WTC11 (cell line): ENCODE results near the gene LZTS2. TPM values are rescaled to one million over a fixed set of nuclear protein-coding genes. Genes with fewer than 3 reads are reported as not detected.
"Not testable (repeated sequence)": the region's sequence is repeated elsewhere in the genome, so short reads cannot be mapped to it uniquely, and the experiment has no call there.

ENCODE experiments used
- ATAC-seq: fragments of 200-7000 bp; cut with Tn5 transposase; 2 replicates; pipeline ENCODE4 v1.10.0; 2021; ENCODE audit warnings: mild to moderate bottlenecking, moderate library complexity
- CTCF ChIA-PET: fragments of 300-600 bp; sonication (Branson Sonifier 250); formaldehyde crosslinking; loops from one replicate; lab custom pipeline; 2021; ENCODE audit warnings: antibody characterized with exemption; lab: Charles Lee
- POLR2A ChIA-PET: fragments of 350-600 bp; sonication (Branson Sonifier 250); formaldehyde crosslinking; loops from one replicate; lab custom pipeline; 2021; ENCODE audit warnings: antibody characterized with exemption; lab: Charles Lee
- DNase-seq: peaks from one replicate; pipeline ENCODE4 v3.0.0; 2021; ENCODE audit warnings: low spot score
- H3K27ac Mint-ChIP-seq: 2 replicates; pipeline ENCODE4 v1.8.0; 2021; ENCODE audit warnings: mixed read lengths
- H3K27me3 Mint-ChIP-seq: 2 replicates; pipeline ENCODE4 v1.8.0; 2021; ENCODE audit warnings: low read depth, mild to moderate bottlenecking, moderate library complexity, mixed read lengths
- H3K36me3 Mint-ChIP-seq: 2 replicates; pipeline ENCODE4 v1.8.0; 2021; ENCODE audit warnings: mixed read lengths
- H3K4me1 Mint-ChIP-seq: 2 replicates; pipeline ENCODE4 v1.8.0; 2022; ENCODE audit warnings: mixed read lengths
- H3K4me3 Mint-ChIP-seq: 2 replicates; pipeline ENCODE4 v1.8.0; 2021; ENCODE audit warnings: mild to moderate bottlenecking, moderate library complexity, mixed read lengths
- H3K9me3 Mint-ChIP-seq: 2 replicates; pipeline ENCODE4 v1.8.0; 2021; ENCODE audit warnings: mixed read lengths
- ESRRA ChIP-seq: sonication (generic); formaldehyde crosslinking; IDR thresholded peaks from 2 replicates; pipeline ENCODE4 v1.8.1; 2022; ENCODE audit warnings: mild to moderate bottlenecking, missing genetic modification reagents, borderline replicate concordance
- FOXK1 ChIP-seq: sonication (generic); formaldehyde crosslinking; IDR thresholded peaks from 2 replicates; pipeline ENCODE4 v1.8.0; 2022; ENCODE audit warnings: mild to moderate bottlenecking, moderate library complexity, missing genetic modification reagents
- MLX ChIP-seq: sonication (generic); formaldehyde crosslinking; IDR thresholded peaks from 2 replicates; pipeline ENCODE4 v1.8.1; 2023; ENCODE audit warnings: mild to moderate bottlenecking, missing genetic modification reagents, moderate library complexity
- SMAD4 ChIP-seq: sonication (generic); formaldehyde crosslinking; IDR thresholded peaks from 2 replicates; pipeline ENCODE4 v1.8.0; 2022; ENCODE audit warnings: mild to moderate bottlenecking, missing genetic modification reagents
- SOX15 ChIP-seq: fragments of 250-450 bp; sonication (Bioruptor Pico); IDR thresholded peaks from 2 replicates; pipeline ENCODE4 v1.9.0; 2021; ENCODE audit warnings: mild to moderate bottlenecking
- SP1 ChIP-seq: sonication (generic); formaldehyde crosslinking; conservative IDR thresholded peaks from 2 replicates; pipeline ENCODE4 v1.8.1; 2022; ENCODE audit warnings: missing genetic modification reagents
- ZNF317 ChIP-seq: sonication (generic); formaldehyde crosslinking; IDR thresholded peaks from 2 replicates; pipeline ENCODE4 v1.8.1; 2023; ENCODE audit warnings: low read depth, mild to moderate bottlenecking, moderate library complexity, missing genetic modification reagents, borderline replicate concordance
- total RNA-seq: library from RNA; stranded (reverse); gene quantifications from 3 replicates; pipeline ENCODE4 v1.2.3, GENCODE V29; 2021
- TF ChIP-seq, protein P1 (sequence below): sonication (generic); formaldehyde crosslinking; IDR thresholded peaks from 2 replicates; pipeline ENCODE4 v1.8.0; 2022; ENCODE audit warnings: mild to moderate bottlenecking, missing genetic modification reagents
- TF ChIP-seq, protein P2 (sequence below): sonication (generic); formaldehyde crosslinking; IDR thresholded peaks from 2 replicates; pipeline ENCODE4 v1.8.1; 2023; ENCODE audit warnings: mild to moderate bottlenecking, missing genetic modification reagents
- TF ChIP-seq, protein P3 (sequence below): sonication (generic); formaldehyde crosslinking; IDR thresholded peaks from 2 replicates; pipeline ENCODE4 v1.8.0; 2023; ENCODE audit warnings: missing genetic modification reagents
- TF ChIP-seq, protein P4 (sequence below): fragments of 250-450 bp; sonication (Bioruptor Pico); IDR thresholded peaks from 2 replicates; pipeline ENCODE4 v2.1.2; 2022; ENCODE audit warnings: mild to moderate bottlenecking, moderate library complexity
- TF ChIP-seq, protein P5 (sequence below): sonication (generic); formaldehyde crosslinking; IDR thresholded peaks from 2 replicates; pipeline ENCODE4 v1.8.0; 2022; ENCODE audit warnings: mild to moderate bottlenecking, missing genetic modification reagents
- TF ChIP-seq, protein P6 (sequence below): sonication (generic); formaldehyde crosslinking; IDR thresholded peaks from 2 replicates; pipeline ENCODE4 v1.8.1; 2023; ENCODE audit warnings: mild to moderate bottlenecking, missing genetic modification reagents, borderline replicate concordance

The LZTS2 gene
- total RNA-seq, 1 experiment from 2014 or later, result 84.6 TPM

- ATAC-seq, result no peak
- Mint-ChIP-seq H3K4me1 (peaks cover 31% of the 10 kb centered on the region), H3K27ac (no peak overlapping the region), H3K36me3 (no peaks in the 10 kb centered on the region), H3K4me3 (no peak overlapping the region), H3K9me3 (no peaks in the 10 kb centered on the region), H3K27me3 (no peaks in the 10 kb centered on the region; the same call in 1 of the 2 replicates)
- DNase-seq, result no peak
- ChIA-PET POLR2A (no interaction called here), CTCF (interaction anchor here (0.6 kb wide), 1 partner anchor 46 kb away, joined by 3 read pairs; no protein-coding TSS in a partner anchor)
- TF ChIP-seq ESRRA (CRISPR knock-in tag), result no peak
Observed at GRCh38 chr10:100972904-100973535, 26.6 kb upstream of the LZTS2 start.

- DNase-seq, H3K4me3 Mint-ChIP-seq, H3K27me3 Mint-ChIP-seq, ATAC-seq, H3K36me3 Mint-ChIP-seq, H3K9me3 Mint-ChIP-seq, H3K27ac Mint-ChIP-seq, POLR2A ChIA-PET: not testable (repeated sequence)
- CTCF ChIA-PET, result interaction anchor here (1.5 kb wide), 1 partner anchor 36 kb away, joined by 5 read pairs; no protein-coding TSS in a partner anchor
- peaks cover 24% of the 10 kb centered on the region for H3K4me1 Mint-ChIP-seq
Observed at GRCh38 chr10:100975397-100975796, 24.2 kb upstream of the LZTS2 start.

- H3K9me3 Mint-ChIP-seq, result no peaks in the 10 kb centered on the region
- TF ChIP-seq, protein P1, sequence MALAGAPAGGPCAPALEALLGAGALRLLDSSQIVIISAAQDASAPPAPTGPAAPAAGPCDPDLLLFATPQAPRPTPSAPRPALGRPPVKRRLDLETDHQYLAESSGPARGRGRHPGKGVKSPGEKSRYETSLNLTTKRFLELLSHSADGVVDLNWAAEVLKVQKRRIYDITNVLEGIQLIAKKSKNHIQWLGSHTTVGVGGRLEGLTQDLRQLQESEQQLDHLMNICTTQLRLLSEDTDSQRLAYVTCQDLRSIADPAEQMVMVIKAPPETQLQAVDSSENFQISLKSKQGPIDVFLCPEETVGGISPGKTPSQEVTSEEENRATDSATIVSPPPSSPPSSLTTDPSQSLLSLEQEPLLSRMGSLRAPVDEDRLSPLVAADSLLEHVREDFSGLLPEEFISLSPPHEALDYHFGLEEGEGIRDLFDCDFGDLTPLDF (CRISPR knock-in tag), result no peak
- TF ChIP-seq MLX (CRISPR knock-in tag) (no peak), FOXK1 (CRISPR knock-in tag) (no peak)
- TF ChIP-seq, protein P2, sequence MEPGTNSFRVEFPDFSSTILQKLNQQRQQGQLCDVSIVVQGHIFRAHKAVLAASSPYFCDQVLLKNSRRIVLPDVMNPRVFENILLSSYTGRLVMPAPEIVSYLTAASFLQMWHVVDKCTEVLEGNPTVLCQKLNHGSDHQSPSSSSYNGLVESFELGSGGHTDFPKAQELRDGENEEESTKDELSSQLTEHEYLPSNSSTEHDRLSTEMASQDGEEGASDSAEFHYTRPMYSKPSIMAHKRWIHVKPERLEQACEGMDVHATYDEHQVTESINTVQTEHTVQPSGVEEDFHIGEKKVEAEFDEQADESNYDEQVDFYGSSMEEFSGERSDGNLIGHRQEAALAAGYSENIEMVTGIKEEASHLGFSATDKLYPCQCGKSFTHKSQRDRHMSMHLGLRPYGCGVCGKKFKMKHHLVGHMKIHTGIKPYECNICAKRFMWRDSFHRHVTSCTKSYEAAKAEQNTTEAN (CRISPR knock-in tag), result no peak
- TF ChIP-seq, protein P3, sequence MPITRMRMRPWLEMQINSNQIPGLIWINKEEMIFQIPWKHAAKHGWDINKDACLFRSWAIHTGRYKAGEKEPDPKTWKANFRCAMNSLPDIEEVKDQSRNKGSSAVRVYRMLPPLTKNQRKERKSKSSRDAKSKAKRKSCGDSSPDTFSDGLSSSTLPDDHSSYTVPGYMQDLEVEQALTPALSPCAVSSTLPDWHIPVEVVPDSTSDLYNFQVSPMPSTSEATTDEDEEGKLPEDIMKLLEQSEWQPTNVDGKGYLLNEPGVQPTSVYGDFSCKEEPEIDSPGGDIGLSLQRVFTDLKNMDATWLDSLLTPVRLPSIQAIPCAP (CRISPR knock-in tag), result no peak
- TF ChIP-seq, protein P4, sequence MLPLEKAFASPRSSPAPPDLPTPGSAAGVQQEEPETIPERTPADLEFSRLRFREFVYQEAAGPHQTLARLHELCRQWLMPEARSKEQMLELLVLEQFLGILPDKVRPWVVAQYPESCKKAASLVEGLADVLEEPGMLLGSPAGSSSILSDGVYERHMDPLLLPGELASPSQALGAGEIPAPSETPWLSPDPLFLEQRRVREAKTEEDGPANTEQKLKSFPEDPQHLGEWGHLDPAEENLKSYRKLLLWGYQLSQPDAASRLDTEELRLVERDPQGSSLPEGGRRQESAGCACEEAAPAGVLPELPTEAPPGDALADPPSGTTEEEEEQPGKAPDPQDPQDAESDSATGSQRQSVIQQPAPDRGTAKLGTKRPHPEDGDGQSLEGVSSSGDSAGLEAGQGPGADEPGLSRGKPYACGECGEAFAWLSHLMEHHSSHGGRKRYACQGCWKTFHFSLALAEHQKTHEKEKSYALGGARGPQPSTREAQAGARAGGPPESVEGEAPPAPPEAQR, result no peak
- TF ChIP-seq, protein P5, sequence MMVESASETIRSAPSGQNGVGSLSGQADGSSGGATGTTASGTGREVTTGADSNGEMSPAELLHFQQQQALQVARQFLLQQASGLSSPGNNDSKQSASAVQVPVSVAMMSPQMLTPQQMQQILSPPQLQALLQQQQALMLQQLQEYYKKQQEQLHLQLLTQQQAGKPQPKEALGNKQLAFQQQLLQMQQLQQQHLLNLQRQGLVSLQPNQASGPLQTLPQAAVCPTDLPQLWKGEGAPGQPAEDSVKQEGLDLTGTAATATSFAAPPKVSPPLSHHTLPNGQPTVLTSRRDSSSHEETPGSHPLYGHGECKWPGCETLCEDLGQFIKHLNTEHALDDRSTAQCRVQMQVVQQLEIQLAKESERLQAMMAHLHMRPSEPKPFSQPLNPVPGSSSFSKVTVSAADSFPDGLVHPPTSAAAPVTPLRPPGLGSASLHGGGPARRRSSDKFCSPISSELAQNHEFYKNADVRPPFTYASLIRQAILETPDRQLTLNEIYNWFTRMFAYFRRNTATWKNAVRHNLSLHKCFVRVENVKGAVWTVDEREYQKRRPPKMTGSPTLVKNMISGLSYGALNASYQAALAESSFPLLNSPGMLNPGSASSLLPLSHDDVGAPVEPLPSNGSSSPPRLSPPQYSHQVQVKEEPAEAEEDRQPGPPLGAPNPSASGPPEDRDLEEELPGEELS (CRISPR knock-in tag), result no peak
- CTCF ChIA-PET, result interaction anchor here (0.6 kb wide), 1 partner anchor 1117 kb away, joined by 3 read pairs; no protein-coding TSS in a partner anchor
- POLR2A ChIA-PET, result no interaction called here
- 0 out of 2 replicates have a peak, but pooled peaks cover 3% of the 10 kb centered on the region for H3K36me3 Mint-ChIP-seq
- no peak overlapping the region for H3K4me3 Mint-ChIP-seq
- H3K27ac Mint-ChIP-seq, result no peak overlapping the region
- no peak for DNase-seq
- no peak for ATAC-seq
- H3K27me3 Mint-ChIP-seq, result no peaks in the 10 kb centered on the region; the same call in 1 of the 2 replicates
- H3K4me1 Mint-ChIP-seq, result peaks cover 9% of the 10 kb centered on the region
Observed at GRCh38 chr10:100976906-100977305, 22.7 kb upstream of the LZTS2 start.

GRCh38 chr10:100977436-100977835 is 22.2 kb upstream of the LZTS2 start:
- H3K27ac Mint-ChIP-seq, result no peak overlapping the region
- no peaks in the 10 kb centered on the region for H3K9me3 Mint-ChIP-seq
- H3K4me1 Mint-ChIP-seq, result peaks cover 4% of the 10 kb centered on the region
- POLR2A ChIA-PET, result no interaction called here
- no peak for DNase-seq
- CTCF ChIA-PET, result no interaction called here
- ATAC-seq, result no peak
- no peaks in the 10 kb centered on the region; the same call in 1 of the 2 replicates for H3K27me3 Mint-ChIP-seq
- 0 out of 2 replicates have a peak, but pooled peaks cover 3% of the 10 kb centered on the region for H3K36me3 Mint-ChIP-seq
- no peak overlapping the region for H3K4me3 Mint-ChIP-seq
- TF ChIP-seq ZNF317 (no peak), SMAD4 (CRISPR knock-in tag) (no peak), SOX15 (CRISPR knock-in tag) (no peak), SP1 (CRISPR knock-in tag) (no peak)
- TF ChIP-seq, protein P6, sequence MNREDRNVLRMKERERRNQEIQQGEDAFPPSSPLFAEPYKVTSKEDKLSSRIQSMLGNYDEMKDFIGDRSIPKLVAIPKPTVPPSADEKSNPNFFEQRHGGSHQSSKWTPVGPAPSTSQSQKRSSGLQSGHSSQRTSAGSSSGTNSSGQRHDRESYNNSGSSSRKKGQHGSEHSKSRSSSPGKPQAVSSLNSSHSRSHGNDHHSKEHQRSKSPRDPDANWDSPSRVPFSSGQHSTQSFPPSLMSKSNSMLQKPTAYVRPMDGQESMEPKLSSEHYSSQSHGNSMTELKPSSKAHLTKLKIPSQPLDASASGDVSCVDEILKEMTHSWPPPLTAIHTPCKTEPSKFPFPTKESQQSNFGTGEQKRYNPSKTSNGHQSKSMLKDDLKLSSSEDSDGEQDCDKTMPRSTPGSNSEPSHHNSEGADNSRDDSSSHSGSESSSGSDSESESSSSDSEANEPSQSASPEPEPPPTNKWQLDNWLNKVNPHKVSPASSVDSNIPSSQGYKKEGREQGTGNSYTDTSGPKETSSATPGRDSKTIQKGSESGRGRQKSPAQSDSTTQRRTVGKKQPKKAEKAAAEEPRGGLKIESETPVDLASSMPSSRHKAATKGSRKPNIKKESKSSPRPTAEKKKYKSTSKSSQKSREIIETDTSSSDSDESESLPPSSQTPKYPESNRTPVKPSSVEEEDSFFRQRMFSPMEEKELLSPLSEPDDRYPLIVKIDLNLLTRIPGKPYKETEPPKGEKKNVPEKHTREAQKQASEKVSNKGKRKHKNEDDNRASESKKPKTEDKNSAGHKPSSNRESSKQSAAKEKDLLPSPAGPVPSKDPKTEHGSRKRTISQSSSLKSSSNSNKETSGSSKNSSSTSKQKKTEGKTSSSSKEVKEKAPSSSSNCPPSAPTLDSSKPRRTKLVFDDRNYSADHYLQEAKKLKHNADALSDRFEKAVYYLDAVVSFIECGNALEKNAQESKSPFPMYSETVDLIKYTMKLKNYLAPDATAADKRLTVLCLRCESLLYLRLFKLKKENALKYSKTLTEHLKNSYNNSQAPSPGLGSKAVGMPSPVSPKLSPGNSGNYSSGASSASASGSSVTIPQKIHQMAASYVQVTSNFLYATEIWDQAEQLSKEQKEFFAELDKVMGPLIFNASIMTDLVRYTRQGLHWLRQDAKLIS, result no peak
